ENCODE results near the gene DNHD1.

The DNHD1 gene

DNA sequence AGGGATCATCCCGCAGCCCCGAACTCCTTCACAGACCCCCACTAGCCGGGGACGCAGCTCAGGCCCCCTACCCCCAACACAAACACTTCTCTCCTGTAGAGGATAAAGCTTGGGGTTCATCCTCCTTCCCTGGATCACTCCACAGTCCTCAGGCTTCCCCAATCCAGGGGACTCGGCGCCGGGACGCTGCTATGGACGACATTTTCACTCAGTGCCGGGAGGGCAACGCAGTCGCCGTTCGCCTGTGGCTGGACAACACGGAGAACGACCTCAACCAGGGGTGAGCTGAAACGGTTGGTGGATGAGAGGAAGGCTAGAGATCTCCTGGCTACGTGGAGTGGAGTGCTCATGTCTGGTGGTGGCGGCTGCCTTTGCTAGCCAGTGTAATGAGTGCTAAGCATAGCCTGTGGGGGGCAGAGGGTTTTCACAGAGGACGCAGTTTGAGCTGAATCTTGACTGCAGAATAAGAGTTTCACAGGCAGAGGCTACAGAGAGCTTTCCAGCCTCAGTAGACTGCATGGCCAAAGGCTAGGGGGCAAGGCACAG is 107.1 kb downstream of the DNHD1 start:
- peak overlapping the region; percentile 99 for H3K4me3 ChIP-seq (ENCODE audit: low read depth, low read length)
- peak; percentile 82 for DNase-seq (ENCODE audit: low read depth)
- TF ChIP-seq CTCF (conservative IDR thresholded peaks at IDR 0.05; ENCODE audit: low read depth, low read length): peak; percentile 55

DNA sequence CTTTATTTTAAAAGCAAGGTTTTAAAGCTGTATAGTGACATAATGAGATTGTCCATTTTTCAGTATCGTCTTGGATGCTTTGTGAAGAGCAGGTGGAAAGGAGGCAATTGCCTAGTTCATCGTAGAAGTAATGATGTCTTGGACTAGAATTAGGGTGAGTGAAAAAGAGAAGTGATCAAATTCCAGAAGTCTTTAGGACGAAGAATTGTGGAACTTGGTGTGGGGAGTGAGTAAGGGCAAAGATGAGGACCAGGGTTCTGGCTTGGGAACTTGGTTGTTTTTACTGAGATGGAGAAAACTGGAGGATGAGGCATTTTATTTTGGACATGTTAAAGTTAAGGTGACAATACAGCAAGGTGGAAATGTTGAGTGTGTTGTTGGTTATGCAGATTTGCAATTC is 107.7 kb downstream of the DNHD1 start:
- DNase-seq (ENCODE audit: low read depth): no peak
- TF ChIP-seq CTCF (conservative IDR thresholded peaks at IDR 0.05; ENCODE audit: low read depth, low read length): no peak
- H3K4me3 ChIP-seq (ENCODE audit: low read depth, low read length): peak overlapping the region; percentile 99

GRCh38 chr11:6606471-6607189 is 109.5 kb downstream of the DNHD1 start:
- peak overlapping the region; percentile 36 for H3K4me3 ChIP-seq (ENCODE audit: low read depth, low read length)
- TF ChIP-seq CTCF (conservative IDR thresholded peaks at IDR 0.05; ENCODE audit: low read depth, low read length): no peak
- peak; percentile 96 for DNase-seq (ENCODE audit: low read depth)

- no peak for DNase-seq (ENCODE audit: low read depth)
- H3K4me3 ChIP-seq (ENCODE audit: low read depth, low read length): peak overlapping the region; percentile 3
- TF ChIP-seq CTCF (conservative IDR thresholded peaks at IDR 0.05; ENCODE audit: low read depth, low read length): no peak
Observed at GRCh38 chr11:6607190-6607795, 110.2 kb downstream of the DNHD1 start.

- DNase-seq (ENCODE audit: low read depth): no peak
- H3K4me3 ChIP-seq (ENCODE audit: low read depth, low read length): no peak overlapping the region
- no peak for TF ChIP-seq CTCF (conservative IDR thresholded peaks at IDR 0.05; ENCODE audit: low read depth, low read length)
Observed at GRCh38 chr11:6608011-6608410, 110.9 kb downstream of the DNHD1 start.

DNA sequence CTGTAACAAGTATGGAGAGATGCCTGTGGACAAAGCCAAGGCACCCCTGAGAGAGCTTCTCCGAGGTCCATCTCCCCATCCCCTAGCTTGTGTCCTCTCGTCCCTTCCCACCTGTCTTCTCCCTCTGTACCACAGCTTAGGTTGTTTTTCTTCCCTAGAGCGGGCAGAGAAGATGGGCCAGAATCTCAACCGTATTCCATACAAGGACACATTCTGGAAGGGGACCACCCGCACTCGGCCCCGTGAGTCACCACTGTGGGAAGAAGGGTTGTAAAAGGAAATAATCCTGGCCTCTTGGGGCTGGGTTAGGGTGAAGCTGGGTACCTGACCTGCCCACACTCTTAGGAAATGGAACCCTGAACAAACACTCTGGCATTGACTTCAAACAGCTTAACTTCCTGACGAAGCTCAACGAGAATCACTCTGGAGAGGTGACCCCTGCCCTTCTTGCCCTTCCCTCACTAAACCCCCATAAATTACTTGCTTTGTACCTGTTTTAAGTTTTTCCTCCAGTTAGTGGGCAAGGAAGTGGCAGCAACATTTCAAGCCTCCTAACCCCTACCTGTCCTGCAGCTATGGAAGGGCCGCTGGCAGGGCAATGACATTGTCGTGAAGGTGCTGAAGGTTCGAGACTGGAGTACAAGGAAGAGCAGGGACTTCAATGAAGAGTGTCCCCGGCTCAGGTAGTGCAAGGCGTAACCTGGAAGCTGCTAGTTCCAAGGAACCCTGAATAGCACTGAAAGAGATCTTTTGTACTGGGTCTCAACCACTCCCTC is 111.8 kb downstream of the DNHD1 start:
- DNase-seq (ENCODE audit: low read depth): no peak
- H3K4me3 ChIP-seq (ENCODE audit: low read depth, low read length): no peak overlapping the region
- no peak for TF ChIP-seq CTCF (conservative IDR thresholded peaks at IDR 0.05; ENCODE audit: low read depth, low read length)

All from choroid plexus epithelial cell (primary cell).